ENCODE measurements around the gene ANO2.

- TF ChIP-seq POLR2AphosphoS5 (IDR thresholded peaks at IDR 0.05): no peak
- TF ChIP-seq SMC3 (conservative IDR thresholded peaks at IDR 0.05; ENCODE audit: poor library complexity): no peak
Observed at GRCh38 chr12:5733916-5734315, 211.1 kb downstream of the ANO2 start.

All from neural cell (in vitro differentiated cells).